Right kidney (tissue), 1 donor: Measurements from ENCODE around the gene RNF220.

Experiments used
- DNase-seq: peaks from one replicate; pipeline ENCODE4 v3.0.0-alpha.2; 2016

The RNF220 gene

DNA sequence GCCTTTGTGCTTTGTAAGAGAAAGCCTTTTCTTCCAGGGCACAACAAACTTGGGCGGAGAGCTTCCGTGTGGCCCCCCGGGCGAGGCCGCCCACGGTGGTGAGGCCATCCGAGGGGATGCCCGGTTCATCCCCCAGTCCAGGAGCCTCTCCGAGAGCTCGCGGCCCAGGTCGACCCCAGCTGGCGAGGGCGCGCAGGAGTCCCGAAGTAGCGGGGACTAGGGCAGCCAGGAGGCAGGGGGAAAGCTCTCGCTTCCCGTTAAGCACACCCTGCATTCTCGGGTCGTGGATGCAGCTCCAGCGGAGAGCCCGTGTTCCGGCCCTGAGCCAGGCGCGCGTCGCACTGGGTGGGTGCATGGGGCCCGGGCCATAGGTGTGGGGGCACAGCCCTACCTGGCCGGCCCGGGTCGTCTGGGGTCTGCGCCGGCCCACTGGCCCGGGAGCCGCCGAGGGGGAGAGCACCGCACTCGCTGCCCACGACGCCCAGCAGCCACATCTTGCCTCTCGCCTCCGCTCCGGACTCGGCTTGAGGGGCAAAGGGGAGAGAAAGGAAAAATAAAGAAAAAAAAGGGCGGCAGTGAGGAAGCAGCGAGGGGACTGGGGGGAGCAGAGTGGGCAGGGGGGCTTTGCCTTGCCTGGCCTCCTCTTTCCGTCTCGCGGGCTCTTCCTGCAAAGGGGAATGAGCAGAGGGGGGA is 1.8 kb downstream of the RNF220 start:
- peak; percentile 67 for DNase-seq

DNA sequence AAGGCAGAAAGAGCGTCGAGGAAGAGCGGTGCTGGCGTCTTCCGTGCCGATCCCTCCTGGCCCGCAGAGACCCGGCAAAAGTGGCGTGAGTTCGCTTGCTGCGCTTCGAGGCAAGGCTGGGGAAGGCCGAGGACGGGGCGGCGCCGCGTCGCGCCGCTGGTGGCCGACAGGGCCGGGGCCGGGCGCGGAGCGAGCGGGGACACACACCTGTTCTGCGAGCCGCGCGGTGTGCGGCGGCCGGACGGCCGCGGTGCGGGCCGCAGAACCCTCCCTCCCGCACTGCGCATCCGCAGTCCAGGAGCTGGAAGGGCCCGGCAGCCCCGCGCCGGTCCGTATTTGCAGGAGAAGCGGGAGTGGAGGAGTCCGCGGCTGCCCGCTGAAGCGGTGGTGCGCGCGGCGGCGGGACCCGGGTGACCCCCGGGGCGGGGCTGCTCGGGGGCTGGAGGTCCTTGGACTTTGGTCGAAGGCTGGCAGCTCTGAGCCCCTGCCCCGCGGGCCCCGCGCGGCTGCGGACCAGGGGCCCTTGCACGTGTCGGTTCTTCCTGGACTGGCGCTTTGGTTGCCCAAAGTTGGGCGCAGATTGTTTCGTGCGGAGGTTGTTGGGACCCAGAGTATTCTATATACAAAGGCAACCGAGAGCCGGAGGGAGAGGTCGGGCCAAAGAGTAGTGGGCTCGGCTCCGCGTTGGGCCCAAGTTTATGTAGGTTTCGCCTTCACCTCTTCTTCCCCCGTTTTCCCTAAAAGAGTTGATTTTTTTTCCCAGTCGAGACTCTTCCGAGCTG is 2.6 kb downstream of the RNF220 start:
- DNase-seq: peak; percentile 70

DNA sequence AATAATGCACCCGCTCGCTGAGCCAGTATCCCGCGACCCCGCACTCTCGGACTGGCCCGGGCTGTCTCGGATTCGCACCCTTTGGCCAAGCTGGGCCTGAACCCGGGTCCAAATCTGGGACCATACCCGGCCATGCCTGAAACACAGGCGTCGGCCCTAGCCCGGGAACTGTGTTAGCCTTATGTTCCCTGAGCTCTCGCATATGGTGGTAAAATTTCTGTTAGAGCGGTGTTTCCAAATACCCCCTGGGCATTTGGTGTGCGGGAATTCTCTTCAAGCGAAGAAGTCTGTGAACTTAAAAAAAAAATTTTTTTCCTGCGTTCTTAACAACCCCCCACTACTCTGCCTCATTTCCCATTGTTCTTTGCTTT is 3.1 kb downstream of the RNF220 start:
- DNase-seq: peak; percentile 80

DNA sequence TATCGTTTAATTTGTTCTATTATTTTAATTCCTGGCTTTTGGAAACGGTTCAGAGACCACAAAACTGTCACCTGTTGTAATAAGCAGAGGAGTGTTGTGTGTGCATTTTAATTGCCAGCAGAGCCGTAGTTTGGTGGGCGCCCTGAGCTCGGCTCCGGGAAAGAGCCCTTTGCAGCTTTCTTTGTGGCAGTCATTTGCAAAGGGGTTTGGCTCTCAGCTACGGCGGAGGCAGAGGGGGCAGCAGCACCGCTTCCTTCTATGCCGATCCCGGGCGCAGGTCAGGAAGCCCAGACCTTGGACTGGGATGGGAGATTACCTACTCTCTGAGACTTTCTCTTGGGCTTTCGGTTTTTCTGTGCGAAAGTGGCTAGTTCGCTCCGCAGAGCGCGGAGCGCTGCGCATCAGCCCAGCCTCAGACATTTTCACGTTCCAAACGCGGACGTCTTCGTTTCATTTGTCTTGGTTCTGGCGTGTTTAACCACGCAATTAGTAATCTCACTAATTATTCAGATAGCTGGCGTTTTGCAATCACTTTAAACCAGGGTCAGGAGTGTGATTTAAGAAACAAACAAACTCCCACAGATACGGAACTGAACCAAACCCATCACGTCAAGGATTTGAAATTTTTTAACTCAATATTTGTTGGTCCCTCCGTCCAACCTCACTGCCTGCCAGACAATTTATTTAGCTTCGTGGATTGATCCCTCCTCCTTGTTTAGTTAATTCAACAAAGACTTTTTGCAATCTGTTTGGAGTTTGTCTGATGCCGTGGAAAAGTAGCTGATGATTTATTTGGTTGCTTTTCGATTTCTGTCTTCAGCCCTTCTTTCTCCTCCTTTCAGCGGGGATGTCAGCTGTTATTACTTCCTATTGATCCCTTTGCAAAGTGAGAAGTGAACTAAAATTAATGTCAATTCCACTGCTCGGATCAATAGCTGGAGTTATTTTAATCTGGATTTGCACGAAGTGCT is 3.9 kb downstream of the RNF220 start:
- peak; percentile 86 for DNase-seq

DNA sequence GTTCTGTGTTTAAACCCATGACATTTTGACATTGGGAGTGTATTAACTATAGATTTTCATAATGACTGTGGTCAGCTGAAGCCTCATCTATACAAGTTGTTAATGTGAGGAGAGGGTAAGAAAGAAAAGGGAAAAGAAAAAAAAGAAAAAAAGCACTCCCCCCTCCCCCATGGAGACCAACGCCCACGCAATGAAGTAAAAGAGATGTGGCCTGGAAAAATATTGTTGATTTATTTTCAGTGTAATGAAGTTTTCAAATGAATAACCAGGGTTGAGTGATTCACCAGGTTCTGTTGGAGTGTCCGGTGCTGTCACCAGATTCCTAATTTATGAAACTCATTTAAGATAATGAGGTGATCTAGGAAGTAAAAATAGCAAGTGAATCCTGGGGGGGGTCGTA is 4.7 kb downstream of the RNF220 start:
- no peak for DNase-seq

DNA sequence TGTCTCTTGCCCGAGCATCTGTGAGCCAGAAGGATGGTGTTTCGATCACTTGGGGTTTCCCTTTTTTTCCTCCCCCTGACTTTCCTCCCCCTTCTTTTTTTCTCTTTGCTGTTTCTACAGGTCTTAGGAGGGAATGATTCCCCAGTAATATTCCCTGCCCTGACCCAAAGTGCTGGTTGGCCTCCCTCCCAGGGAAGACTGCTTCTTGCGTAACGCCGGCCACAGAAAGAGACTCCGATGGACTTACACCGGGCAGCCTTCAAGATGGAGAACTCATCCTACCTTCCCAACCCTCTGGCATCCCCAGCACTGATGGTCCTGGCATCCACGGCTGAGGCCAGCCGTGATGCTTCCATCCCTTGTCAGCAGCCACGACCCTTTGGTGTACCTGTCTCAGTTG is 6.8 kb downstream of the RNF220 start:
- no peak for DNase-seq

DNA sequence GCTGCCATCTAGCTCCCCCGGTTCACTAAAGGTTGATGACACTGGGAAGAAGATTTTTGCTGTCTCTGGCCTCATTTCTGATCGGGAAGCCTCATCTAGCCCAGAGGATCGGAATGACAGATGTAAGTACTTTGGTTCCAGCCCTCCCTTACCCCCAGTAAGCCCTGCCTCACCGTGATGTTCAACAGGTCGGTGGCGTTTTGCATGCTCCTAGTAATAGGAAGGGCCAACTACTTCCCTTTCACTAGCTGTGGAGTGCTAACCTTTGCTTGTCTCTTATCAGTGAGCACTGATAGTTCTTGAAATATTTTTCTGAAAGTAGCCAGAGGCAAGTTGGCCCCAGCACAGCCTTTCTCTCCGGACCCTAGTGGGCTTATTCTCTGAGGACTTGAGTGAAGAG is 7.5 kb downstream of the RNF220 start:
- no peak for DNase-seq

DNA sequence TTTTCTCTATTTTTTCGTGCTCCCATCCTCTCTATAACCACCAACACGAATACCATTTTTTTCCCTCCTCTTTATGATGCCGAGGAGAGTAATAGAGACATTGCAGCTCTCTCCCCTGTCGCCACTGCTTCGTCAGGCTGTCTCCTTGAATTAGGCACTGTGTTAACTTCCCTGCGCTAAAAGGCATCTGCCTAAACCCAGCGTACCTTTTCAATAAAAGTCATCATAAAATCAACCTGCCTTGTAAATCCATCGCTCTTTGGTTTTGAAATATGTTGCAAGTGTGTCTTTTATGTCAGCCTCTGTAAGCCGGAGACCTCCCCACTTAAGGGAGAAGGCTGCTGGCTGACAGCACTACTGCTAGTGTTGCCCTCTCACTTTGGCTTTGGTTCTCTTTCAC is 8.7 kb downstream of the RNF220 start:
- DNase-seq: no peak

DNA sequence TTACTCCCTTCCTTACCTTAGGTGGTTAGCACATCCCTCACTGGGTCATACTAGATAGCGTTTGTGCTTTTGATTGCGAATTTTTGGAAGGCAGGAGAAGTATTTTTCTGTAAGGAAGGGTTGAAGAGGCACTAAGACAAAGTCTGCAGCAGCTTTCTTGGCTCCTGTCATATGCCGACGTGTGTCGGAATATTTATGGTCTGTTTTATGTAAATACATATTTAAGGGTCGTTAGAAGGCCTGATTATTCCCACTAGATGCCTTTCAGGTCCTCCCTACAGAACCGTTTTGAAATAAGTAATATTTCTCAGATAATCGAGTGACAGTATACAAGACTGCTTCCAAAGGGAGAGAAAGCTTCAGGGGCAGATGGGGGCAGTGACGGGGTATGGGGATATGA is 10.0 kb downstream of the RNF220 start:
- no peak for DNase-seq

DNA sequence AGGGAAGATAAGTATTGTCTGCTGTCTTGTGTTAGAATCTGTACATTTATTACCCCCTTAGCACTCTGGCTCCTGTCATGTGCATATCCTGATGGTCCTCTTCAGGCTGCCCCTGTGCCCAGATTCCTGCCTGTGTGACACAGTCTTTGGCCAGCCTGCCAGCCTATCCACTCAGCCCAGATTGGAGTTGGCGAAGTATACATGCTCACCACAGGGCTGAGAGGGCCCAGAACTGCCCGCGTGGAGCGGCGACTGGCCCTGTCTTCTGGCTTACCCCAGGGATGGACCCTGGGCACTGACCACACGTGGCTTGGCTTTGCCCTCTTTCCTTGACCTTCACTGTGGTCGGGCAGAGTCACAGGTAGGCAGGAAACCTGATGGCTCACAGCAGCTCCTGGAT is 11.4 kb downstream of the RNF220 start:
- no peak for DNase-seq

DNA sequence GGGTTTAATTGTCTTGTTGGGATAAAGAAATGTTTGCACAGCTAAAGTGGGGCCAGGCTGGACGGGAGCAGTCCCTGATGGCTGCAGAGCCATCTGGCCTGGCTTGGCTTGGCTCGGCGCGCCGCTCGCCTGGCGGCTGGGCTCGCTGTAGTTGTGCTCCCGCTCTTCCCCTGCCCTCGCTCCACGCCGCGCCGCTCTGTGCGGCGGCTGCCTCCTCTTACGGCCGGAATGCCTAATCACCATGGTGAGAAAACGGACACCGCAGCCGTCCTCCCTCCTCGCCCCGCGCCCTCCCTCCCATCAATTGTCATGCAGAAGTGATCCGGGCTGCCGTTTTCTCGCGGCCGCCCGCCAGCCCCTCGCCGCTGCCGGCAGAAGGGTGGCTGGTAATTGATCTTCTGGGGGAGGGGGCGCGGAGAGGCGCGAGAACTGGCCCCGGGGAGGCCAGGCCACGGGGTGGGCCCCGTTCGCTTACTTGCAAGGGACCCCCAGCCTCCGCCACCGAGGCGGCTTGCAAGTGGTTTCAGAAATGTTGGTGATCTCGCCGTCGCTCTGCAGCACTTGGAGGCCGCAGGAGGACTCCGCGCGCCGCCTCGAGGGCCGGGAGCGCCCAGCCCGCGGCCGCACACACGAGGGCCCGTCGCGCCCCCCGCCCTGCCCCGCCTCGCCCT is 12.4 kb downstream of the RNF220 start:
- peak; percentile 77 for DNase-seq

DNA sequence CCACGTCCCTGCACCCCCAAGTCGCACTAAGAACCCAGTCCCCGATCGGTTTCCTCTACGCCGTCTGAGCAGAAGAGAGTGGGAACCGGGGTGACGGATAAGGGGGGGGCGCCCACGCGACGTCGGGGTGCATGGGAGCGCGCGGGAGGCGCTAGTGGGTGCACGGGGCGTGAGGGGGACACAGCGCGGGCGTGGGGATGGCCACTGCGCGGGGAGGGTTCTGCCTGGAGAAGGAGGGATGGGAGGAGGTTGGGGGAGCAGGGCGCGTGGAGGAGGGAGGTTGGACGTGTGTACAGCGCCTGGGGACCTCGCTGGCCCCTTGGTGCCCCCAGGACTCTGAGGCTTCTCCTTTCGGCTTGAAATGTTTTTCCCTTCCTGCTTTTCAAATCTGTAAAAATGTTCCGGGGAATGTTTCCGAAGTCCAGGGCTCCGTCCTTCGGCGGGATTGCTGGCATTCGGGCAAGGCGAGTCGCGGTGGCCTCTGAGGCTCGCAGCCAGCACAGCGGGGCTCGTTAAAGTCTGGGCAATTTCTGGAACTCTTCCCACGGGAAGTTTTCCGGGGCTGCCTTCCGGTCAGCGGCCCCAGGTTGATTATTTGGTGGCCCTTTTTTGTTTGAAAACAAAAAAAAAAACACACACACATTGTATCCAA is 13.1 kb downstream of the RNF220 start:
- peak; percentile 71 for DNase-seq

DNA sequence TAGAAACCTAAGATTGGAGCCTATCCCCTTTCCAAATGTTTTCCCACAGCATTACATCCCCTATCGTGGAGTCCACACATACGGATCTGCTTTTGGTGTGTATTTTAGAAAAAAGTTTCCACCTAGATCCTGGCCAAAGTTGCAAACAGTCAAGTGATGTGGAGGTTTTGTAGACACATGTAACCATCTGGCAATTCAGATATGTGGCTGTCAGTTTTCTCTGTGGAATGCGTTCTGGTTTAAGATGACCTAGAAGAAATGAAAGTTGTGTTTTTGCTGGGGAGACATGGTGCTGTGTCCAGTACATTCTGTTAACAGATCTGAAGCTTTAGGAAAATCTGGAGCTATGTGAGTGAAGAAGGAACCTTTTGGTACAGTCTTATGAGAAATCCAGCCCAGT is 14.8 kb downstream of the RNF220 start:
- no peak for DNase-seq

DNA sequence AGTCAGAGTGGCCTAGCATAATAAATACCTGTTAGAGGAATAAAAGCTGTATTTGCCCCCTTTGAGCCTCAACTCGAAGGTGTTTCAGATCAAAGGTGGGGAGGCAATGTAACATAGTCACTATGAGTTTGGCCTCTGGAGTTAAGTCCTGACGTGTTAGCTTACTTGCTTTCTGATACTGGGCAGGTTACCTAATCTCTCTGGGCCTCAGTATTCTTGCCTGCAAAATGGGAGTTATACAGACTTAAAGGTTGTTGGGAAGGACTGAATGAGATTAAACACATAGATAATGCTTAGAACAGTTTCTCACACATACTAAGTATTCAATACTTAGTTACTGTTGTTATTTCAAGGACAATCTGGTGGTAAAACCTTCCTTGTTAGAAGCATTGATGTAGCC is 15.5 kb downstream of the RNF220 start:
- DNase-seq: no peak

DNA sequence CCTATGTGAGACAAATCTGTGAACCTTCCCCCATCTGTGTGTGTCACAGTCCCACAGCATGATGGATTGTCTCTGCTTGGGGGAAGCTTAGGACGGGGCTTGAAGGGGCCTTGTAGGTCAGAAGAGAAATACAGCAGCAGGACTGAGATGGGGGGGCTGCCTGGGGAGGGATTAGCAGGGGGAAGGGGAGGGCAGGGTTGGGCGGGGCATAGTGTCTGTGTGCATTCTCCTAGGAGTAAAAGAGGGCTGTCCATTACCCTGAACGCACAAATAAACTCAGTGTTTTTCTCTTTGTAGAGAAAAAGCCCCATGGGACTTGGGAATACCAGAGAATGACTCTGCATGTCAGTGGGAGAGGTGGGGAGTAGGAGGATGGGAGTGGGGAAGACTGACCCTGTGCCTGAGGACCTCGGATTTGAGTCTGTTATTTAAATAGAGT is 16.4 kb downstream of the RNF220 start:
- DNase-seq: no peak

DNA sequence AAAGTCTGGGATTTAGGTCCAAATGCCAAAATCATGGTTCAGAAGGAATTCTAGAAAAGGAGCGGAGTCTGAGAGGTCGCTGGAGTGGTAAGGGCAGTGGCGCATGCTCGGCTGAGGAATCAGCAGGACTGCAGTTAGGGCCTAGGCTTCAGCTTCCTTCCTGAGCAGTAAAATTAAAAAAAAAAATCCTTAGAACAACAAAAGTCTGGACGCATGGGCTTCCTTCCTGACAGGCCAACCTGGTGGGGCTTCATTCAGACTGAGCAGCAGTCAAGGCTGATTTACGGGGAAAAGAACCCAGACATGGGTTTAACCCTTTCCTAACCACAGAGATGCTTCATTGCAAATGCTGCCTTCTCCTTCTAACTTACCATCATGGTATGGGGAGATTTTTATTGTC is 17.1 kb downstream of the RNF220 start:
- DNase-seq: no peak

DNA sequence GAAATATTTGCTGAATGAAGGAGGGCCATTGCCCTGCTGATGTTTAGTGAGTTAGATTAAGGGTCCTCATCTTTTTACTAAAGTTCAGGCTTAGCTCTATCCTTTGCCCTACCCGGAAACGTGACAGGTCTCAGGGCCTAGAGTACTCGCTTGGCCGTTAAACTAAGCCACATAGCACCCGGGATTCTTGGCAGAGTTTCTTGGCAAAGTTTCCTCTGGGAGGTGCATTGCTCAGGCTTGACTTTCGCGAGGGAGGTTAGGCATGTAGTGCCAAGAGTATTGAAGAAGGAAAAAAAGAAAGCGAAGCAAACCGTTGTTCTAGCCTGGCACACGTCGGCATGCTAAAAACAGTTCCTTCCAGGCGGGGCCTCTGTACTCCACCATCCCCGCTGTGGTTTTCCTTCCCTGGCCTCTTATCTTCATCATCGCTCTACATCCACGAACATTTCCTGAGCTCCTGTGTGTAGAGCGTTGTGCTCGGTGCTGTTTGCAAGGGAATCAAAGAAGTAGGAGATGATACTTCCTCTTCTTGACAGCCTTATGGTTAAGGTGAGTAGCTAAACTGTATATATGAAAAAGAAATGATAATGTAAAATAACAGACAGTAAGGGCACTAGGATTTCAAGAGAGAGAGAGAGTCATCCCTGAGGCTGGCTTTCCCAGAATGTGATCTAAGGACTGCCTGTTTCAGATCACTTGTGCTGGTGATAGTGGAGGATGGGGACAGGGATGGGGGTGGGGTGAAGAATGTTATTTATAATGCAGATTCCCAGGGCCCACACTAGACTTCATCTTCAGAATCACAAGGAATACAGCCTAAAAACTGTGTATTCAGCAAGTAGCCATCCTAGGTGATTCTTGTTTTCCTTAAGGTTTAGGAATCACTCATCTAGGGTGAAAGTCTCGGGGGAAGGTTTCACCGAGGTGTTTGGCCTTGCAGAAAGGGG is 18.8 kb downstream of the RNF220 start:
- no peak for DNase-seq

DNA sequence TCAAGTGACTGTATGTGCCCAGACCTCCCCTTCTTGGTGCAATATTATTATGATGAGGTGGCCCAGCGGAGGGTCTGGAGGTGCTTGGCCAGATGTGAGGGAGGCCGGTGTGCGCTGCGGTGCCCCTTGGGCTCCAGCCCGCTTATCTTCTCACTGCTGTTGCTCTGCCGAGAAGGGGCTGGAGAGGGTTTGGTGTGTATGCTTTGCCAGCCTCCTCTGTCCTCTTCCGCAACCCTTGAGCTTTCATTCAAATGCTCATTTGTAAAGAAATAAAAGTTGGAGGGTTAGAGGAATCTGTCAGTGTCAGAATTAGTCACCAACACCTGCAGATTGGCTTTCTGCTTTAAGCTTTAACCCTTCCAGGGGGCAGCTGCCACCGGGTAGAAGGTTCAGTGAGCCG is 19.7 kb downstream of the RNF220 start:
- DNase-seq: no peak

DNA sequence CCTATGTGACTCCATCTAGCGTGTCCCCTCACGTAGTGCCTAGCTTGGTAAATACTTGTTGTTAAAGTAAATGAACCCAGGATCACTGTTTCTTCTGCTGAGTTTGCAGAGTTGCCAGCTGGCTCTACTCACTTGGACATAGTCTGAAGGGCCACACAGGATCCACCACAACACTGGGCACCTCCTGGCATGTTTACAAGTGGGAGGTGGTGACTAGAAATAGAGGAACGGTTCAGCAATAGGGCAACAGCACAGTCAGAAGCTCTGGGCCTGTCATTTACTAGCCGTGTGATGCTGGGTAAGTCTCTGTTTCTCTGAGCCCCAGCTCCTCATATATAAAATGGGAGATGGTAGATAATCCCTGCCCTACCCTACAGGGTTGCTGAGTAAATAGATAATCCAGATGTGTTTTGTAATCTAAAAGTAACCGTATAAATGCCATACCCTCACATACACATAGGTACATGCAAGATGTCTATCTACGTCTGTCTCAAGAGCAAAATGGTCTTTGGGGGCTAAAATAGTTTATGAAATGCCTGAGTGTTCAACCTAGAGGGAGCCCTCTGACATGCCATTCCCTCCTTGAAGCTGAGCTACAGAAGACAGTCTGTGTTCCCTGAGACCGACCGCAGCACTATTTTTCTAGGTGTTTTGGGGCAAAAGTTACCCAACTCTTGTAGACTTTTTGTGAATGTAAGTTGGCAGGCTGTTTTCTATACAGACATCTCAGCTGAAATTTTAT is 20.5 kb downstream of the RNF220 start:
- DNase-seq: no peak

DNA sequence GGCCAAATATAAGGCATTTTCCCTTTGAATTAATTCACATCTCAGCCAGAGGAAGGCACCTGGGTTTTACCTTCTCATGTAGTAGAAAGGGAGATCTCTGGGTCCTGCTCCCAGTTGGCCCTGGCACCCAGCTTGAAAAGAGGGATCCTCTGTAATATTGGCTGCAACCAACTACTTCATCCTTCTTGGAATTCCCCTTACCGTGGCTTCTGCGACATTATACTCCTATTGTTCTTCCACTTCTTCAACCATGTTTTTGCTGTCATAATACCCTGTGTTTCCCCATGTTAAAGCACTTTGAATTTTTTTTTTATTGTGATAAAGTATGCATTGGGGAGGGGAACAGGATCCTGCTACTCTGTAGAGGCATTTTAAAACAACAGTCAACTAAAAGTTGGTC is 26.8 kb downstream of the RNF220 start:
- DNase-seq: no peak
